ENCODE data around the gene SLC6A9. TPM values are rescaled to one million over a fixed set of nuclear protein-coding genes. Genes with fewer than 3 reads are reported as not detected.

Gene SLC6A9
- total RNA-seq: 0.86 and 0.93 TPM in 2 replicates

GRCh38 chr1:44031252-44032169 is at the start of gene SLC6A9:
Gene SLC6A9, minus strand, starts transcription at chr1:44031462. Its CDS starts 7,185 bp downstream, at chr1:44024277.

DNA sequence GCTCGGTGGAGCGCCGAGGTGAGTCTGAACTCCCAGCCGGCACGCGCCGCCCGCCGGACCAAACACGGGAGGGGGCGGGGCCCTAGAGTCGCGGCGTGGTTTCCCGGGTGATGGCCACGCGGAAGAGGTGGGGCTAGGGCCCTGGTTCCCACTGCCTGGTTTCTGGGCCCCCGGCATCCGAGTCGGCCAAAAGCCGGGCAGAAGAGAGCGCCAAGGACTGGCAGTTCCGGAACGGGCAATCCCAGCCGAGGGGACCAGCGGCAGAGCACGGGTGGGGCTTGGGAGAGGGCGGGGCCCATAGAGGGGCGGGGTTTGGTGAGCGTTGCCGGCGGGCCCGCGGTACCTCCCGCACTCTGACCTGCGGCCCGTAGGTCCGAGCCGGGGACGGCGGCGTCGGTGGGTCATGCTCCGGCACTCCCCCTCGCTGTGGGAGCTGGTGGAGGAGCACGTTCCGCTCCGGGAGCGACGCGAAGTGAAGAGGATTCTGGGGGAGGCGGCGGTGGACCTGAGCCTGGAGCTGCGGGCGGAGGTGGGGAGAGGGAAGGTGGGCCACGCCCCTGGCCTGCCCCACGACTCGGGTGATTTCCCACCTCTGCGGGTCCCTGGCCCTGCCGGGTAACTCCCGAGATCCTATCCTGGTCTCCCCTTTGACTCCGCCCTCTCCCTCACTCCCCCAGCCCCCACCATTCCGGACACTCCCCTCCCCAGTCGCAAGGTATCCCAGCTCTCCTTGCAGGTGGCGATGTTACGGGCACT is 39.6 kb downstream of the SLC6A9 start, which contains the start of gene CCDC24:
Gene CCDC24, plus strand, starts transcription at position 124 of the 756 bp plus-strand sequence. Its CDS starts 280 bp downstream, at position 404.

GRCh38 chr1:43978551-43979260 is 52.6 kb downstream of the SLC6A9 start, which contains the start of gene B4GALT2:
Gene B4GALT2, plus strand, starts transcription at chr1:43979210. Its CDS starts 1,951 bp downstream, at chr1:43981161.

DNA sequence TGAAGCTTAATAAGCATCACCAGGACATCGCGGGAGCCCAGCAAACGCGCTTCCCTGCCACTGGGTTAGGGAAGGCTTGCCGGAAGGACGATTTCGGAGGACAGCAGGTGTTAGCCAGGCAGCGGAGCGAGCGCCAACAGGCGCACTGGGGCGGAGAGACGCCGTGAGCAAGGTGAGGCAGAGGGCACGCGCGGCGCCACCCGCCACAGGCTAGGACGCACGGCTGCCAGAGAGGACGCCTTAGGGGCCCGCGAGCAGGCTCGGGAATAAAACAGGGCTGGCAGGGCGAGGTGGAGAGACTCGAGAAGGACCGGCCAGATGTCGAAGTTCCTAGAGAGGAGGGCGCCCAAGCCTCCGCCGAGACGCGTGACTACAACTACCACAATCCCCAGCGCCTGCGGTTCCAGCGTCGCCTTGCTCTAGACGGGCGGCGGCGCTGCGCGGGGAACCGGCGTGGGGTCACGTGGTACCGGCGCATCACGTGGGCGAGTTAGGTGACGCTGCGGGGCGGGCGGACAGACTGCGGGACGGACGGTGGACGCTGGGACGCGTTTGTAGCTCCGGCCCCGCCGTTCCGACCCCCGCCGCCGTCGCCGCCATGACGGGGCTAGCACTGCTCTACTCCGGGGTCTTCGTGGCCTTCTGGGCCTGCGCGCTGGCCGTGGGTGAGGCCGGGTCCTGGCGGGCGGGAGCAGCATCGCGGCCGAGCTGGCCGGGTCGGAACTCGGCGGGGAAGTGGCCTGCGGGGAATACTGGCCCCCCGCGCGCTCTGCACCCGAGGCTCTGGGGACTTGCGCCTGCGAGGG is 56.6 kb downstream of the SLC6A9 start, which contains the start of gene ATP6V0B:
Gene ATP6V0B, plus strand, starts transcription at position 518 of the 806 bp plus-strand sequence. Its CDS starts 81 bp downstream, at position 599.

DNA sequence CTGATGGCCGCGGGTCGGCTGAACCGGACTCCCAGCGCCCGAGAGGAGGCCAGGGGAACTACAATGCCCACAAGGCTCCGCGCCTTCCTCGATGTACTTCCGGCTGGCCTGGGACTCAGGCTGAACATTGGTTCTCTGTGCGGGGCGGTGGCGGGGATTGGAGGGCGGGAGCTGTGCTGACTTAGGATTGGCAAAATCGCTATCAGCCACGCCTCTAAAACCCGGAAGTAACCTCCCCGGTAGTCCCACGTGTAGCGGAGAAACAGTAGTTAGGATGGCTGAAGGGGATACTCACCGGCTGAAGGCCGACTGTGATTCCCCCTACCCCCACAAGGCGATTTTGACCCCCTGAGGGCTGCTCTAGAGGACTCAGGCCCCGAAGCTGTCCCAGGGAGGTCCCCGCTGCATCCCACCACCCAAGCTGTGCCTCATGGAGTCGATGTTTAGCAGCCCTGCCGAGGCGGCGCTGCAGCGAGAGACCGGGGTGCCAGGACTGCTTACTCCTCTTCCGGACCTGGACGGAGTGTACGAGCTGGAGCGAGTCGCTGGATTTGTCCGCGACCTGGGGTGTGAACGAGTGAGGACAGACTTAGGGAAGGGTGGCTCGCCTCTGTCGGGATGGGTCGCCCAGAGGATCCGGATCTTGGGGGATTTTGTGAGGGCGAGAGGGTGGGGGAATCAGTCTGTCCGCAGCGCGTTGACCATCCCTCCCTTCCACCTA is 61.4 kb downstream of the SLC6A9 start, which contains the start of gene DPH2:
Gene DPH2, plus strand, starts transcription at position 265 of the 721 bp plus-strand sequence. Its CDS starts 166 bp downstream, at position 431.

Other genes starting within 250 kb of the SLC6A9 start
- 0.22 and 0.27 TPM in 2 replicates for gene ARTN, start 97.7 kb downstream of the SLC6A9 start, total RNA-seq
- 15.4 and 17.2 TPM in 2 replicates for gene IPO13, start 84.5 kb downstream of the SLC6A9 start, total RNA-seq
- 26.6 and 33.3 TPM in 2 replicates for gene DPH2, start 61.5 kb downstream of the SLC6A9 start, total RNA-seq
- gene ATP6V0B, start 56.5 kb downstream of the SLC6A9 start, total RNA-seq: 65.3 and 68.6 TPM in 2 replicates
- 63.6 and 74.7 TPM in 2 replicates for gene B4GALT2, start 52.3 kb downstream of the SLC6A9 start, total RNA-seq
- gene CCDC24, start 39.9 kb downstream of the SLC6A9 start, total RNA-seq: 1.9 and 2.4 TPM in 2 replicates
- gene KLF17, start 87.4 kb upstream of the SLC6A9 start, total RNA-seq: not detected in 2 replicates
- not detected in 2 replicates for gene KLF18, start 110.2 kb upstream of the SLC6A9 start, total RNA-seq
- gene DMAP1, start 182.0 kb upstream of the SLC6A9 start, total RNA-seq: 18.8 and 21.2 TPM in 2 replicates

Measured in thoracic aorta endothelial cell (primary cell).